ACHN (cell line): ENCODE data around the gene SEMA6B.
"Not testable (repeated sequence)": the region's sequence is repeated elsewhere in the genome, so short reads cannot be mapped to it uniquely, and the experiment has no call there.

Experiments used
- DNase-seq: peaks from one replicate; pipeline ENCODE4 v3.0.0-alpha.2; 2015
- in situ Hi-C: cut with HindIII; loops from 2 replicates; pipeline ENCODE4 v1.10.0; 2017; ENCODE audit warnings: low sequenced_read_pairs, low pct_ligation_motif_present, low pct_unique_long_range_greater_than_20kb

The SEMA6B gene

GRCh38 chr19:4559569-4559968, at the start of gene SEMA6B:
Gene SEMA6B, minus strand, starts transcription at chr19:4559684. Its CDS starts 1,227 bp downstream, at chr19:4558457.
- DNase-seq = no peak
- in situ Hi-C loops = no loop called here

GRCh38 chr19:4606921-4607678, 47.6 kb upstream of the SEMA6B start:
- in situ Hi-C loops = no loop called here
- no peak for DNase-seq

GRCh38 chr19:4606181-4606580, 46.7 kb upstream of the SEMA6B start:
- no peak for DNase-seq
- in situ Hi-C loops = no loop called here

GRCh38 chr19:4604912-4605311, 45.4 kb upstream of the SEMA6B start:
- in situ Hi-C loops = no loop called here
- DNase-seq = no peak

GRCh38 chr19:4602915-4603314, 43.4 kb upstream of the SEMA6B start:
- in situ Hi-C loops = no loop called here
- no peak for DNase-seq

GRCh38 chr19:4602173-4602788, 42.8 kb upstream of the SEMA6B start:
- no peak for DNase-seq
- in situ Hi-C loops = no loop called here

GRCh38 chr19:4600893-4601292, 41.4 kb upstream of the SEMA6B start:
- in situ Hi-C loops = no loop called here
- DNase-seq = no peak

GRCh38 chr19:4600082-4600481, 40.6 kb upstream of the SEMA6B start:
- DNase-seq = no peak
- in situ Hi-C loops = no loop called here

GRCh38 chr19:4598712-4599111, 39.2 kb upstream of the SEMA6B start:
- in situ Hi-C loops = no loop called here
- no peak for DNase-seq

GRCh38 chr19:4597975-4598671, 38.6 kb upstream of the SEMA6B start:
- in situ Hi-C loops = no loop called here

GRCh38 chr19:4597278-4597974, 37.9 kb upstream of the SEMA6B start:
- in situ Hi-C loops = no loop called here
- peak; percentile 41 for DNase-seq

More at GRCh38 chr19:4597975-4598671, 38.6 kb upstream of the SEMA6B start:
- peak; percentile 65 for DNase-seq

GRCh38 chr19:4596033-4596904, 36.8 kb upstream of the SEMA6B start:
- in situ Hi-C loops = no loop called here
- no peak for DNase-seq

GRCh38 chr19:4595158-4595557, 35.7 kb upstream of the SEMA6B start:
- in situ Hi-C loops, DNase-seq: not testable (repeated sequence)

- in situ Hi-C loops = no loop called here
- no peak for DNase-seq
These were observed 34.7 kb upstream of the SEMA6B start for GRCh38 chr19:4594201-4594600.

GRCh38 chr19:4593409-4593851, 33.9 kb upstream of the SEMA6B start:
- peak; percentile 35 for DNase-seq
- in situ Hi-C loops = no loop called here

- in situ Hi-C loops = no loop called here
- no peak for DNase-seq
These were observed 33.0 kb upstream of the SEMA6B start for GRCh38 chr19:4592445-4592844.

GRCh38 chr19:4591320-4591719, 31.8 kb upstream of the SEMA6B start:
- in situ Hi-C loops = no loop called here
- DNase-seq = no peak

GRCh38 chr19:4590559-4590958, 31.1 kb upstream of the SEMA6B start:
- in situ Hi-C loops = no loop called here
- DNase-seq = no peak
